ENCODE measurements around the gene RAPSN. TPM values are rescaled to one million over a fixed set of nuclear protein-coding genes. Genes with fewer than 3 reads are reported as not detected.
A peak's percentile ranks its signal among the peaks of the same experiment; 100 is the strongest.

Gene RAPSN
- total RNA-seq, 1 donor from 2014 or later = 6.3 TPM

- ATAC-seq (peak; percentile 81), DNase-seq (peak; percentile 81)
- intact Hi-C loops (cut with micrococcal nuclease) = no loop called here
Measured at GRCh38 chr11:47437746-47438418, 11.1 kb downstream of the RAPSN start.

DNA sequence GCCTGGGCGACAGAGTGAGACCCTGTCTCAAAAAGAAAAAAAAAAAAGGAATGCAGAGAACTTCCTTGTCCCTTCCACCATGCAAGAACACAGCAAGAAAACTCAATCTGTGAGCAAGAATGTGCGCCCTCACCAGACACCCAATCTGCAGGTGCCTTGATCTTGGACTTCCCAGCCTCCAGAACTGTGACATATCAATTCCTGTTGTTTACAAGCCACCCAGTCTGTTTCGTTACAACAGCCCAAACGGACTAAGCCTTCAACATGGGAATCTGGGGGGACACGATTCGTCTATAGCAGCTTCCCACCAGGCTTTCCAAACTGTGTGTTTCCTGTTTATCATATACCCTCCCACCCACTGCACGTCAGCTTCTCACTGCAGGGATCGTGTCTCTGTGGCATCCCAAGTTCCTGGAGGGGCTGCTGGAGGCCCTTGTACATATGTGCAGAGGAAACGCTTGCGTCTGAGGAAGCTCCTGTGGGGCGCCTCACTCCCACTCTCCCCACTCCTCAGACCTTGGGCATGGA lies 11.7 kb downstream of the RAPSN start:
- intact Hi-C loops (cut with micrococcal nuclease) = no loop called here
- ATAC-seq (no peak), DNase-seq (no peak)

GRCh38 chr11:47436726-47437125 lies 12.2 kb downstream of the RAPSN start:
- intact Hi-C loops (cut with micrococcal nuclease) = no loop called here
- ATAC-seq = no peak
- no peak for DNase-seq

DNA sequence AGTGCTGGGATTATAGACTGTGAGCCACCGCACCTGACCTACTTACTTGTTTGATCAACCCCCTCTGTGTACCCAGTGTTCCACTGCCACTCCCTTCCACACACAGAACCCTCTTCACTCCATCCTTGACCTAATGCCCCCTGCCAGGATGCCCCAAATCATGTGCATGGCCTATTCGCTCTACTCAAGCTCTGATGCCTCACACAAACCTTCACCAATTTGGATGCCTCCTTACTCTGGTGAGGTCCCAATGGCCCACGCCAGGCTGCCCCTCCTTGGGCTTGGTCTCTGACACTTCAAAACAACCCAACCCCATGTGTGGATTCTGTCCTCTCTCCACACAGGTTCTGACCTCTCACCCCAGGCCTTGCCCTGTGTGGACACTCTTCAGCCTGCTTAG lies 13.2 kb downstream of the RAPSN start:
- intact Hi-C loops (cut with micrococcal nuclease) = no loop called here
- DNase-seq (no peak), ATAC-seq (no peak)

DNA sequence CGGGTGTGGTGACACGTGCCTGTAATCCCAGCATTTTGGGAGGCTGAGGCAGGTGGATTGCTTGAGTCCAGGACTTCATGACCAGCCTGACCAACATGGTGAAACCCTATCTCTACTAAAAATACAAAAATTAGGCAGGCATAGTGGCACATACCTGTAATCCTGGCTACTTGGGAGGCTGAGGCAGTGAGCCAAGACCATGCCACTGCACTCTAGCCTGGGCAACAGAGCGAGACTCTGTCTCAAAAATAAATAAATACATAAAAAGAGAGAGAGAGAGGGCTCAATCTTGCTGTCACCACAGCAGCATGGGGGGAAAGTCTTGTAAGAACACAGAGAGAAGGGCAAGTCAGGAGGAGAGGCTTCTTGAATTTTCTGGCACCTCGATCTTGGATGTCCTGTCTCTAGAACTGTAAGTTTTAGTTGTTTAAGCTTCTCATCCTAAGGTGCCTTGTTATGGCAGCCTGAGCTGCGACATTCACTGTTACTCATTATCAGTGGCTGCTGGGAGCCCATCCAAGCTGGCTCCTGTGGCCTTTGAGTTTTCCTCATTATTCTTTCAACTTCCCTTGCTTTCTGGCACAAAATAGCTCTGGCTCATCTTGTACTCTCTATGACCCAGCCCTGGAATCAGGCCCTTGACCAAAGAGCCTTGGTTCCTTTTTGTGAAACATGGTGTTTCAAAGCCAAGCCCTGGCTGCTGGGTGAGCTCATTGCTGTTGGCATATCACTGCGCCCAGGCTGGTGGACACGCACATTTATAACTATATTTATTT lies 14.7 kb downstream of the RAPSN start:
- peak; percentile 45 for ATAC-seq
- intact Hi-C loops (cut with micrococcal nuclease) = no loop called here
- DNase-seq = peak; percentile 56

DNA sequence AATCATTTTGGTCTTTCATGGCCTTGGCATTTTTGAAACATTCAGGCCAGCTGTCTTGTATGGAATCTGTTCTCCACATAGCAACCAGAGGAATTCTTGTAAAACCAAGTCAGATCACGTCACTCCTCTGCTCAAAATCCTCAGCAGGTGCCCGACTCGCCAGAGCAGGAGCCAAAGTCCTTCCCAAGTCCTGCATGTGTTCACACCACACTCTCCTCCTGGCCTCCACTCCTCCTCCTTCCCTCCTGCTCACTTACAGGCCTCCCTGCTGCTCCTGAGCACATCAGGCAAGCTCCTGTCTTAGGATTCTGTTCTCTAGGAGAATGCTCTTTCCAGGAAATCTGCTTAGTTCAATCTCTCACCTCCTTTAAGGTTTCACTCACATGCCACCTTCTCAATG lies 15.8 kb downstream of the RAPSN start:
- ATAC-seq (no peak), DNase-seq (no peak)
- intact Hi-C loops (cut with micrococcal nuclease) = no loop called here

GRCh38 chr11:47431356-47432083 lies 17.4 kb downstream of the RAPSN start:
- DNase-seq = no peak
- intact Hi-C loops (cut with micrococcal nuclease) = no loop called here
- ATAC-seq = no peak

DNA sequence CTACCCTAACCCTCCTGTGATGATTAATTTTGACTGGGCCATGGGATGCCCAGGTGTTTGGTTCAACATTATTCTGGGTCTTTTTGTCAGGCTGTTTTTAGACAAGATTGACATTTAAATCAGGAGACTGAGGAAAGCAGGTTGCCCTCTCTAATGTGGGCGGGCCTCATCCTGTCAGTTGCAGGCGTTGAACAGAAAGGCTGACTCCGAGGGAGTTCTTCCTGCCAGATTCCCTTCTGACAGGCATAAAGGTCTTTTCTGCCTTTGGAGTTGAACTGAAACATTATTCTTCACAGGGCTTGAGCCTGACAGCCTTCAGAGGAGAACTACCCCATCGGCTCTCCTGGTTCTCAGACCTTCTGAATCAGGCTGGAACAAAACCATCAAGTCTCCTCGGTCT lies 18.4 kb downstream of the RAPSN start:
- intact Hi-C loops (cut with micrococcal nuclease) = no loop called here
- DNase-seq (no peak), ATAC-seq (no peak)

- intact Hi-C loops (cut with micrococcal nuclease) = no loop called here
- ATAC-seq = peak; percentile 97
- peak; percentile 99 for DNase-seq
Measured at GRCh38 chr11:47426062-47426956, 22.6 kb downstream of the RAPSN start, which contains the start of gene PSMC3. Gene PSMC3 (minus strand): TSS chr11:47426439. CDS start chr11:47426279, 160 bp downstream.

DNA sequence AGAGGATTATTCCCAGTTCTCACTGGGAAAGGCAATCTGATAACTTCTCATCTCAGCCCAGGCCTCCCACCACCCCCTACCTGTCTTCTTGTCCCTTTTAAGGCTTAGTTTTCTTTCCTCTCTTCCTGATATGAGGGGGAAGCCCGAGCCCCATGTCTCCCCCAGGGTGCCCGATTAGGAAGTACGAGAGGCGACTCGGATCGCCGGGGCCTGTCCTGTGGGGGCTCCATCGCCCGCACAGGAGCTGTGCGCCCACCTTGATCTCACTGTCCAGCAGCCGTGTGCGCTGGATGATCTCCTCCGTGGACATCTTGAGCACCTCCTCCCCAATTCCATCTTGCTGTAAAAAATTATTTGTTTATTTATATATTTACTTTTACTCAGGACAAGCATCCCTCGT lies 23.3 kb downstream of the RAPSN start:
- intact Hi-C loops (cut with micrococcal nuclease) = no loop called here
- ATAC-seq = no peak

DNA sequence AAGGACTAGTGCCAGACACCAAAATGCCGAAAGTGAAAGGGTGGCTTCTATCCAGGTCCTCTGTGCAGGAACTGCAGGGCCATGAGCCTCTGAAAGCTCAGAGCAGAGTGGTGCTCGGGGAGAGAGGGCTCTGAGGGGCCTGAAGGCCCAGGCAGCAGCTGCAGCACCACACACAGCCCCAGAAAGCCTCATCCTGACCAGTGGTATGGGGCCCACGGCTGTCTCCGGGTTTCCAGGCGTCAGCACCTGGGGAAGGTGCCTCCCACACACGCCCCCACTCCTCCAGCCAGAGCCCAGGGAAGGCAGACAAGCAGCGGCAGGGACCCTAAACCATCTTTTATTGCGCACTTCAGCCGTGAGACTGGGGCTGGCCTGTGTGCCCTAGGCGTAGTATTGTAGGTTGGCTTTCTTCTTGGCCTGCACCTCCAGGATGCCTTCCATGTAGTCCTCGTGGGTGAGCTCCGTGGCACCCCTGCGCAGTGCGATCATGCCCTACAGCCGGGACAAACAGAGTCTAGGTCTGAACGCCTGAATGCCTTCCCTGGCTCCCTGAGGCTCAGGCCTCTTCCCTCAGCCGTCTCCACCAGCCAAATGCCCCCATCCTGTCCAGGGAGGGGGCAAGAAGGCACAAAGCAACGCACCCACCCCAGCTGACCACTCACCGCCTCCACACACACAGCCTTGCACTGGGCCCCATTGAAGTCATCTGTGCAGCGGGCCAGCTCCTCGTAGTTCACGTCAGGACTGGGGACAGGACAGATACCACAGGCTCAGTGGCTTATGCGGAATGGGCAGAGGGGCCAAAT lies 30.3 kb downstream of the RAPSN start:
- no peak for ATAC-seq
- no peak for DNase-seq
- intact Hi-C loops (cut with micrococcal nuclease) = no loop called here

More for the DNA sequence above, 23.3 kb downstream of the RAPSN start:
- DNase-seq = no peak

DNA sequence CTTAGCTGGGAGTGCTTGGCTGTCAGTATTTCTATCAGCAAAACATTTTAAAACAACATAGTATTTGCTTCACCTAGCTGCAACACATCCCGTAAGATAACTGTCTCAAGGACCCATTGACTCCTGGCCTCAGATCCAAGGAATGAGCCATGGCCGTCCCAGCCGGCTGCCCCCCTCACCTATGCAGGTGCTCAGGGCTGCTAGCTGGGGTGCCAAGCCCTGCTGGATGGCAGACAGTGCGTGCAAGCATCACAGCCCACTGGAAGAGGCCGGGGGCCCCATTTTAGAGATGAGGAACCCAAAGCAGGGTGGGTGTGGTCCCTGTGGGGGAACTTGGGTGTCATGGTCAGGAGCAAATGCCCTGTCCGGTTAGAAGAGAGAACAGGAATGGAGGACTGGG lies 31.2 kb downstream of the RAPSN start:
- ATAC-seq = no peak
- intact Hi-C loops (cut with micrococcal nuclease) = no loop called here
- no peak for DNase-seq

GRCh38 chr11:47415949-47416472 lies 32.9 kb downstream of the RAPSN start:
- intact Hi-C loops (cut with micrococcal nuclease) = no loop called here
- ATAC-seq (peak; percentile 85), DNase-seq (peak; percentile 87)

DNA sequence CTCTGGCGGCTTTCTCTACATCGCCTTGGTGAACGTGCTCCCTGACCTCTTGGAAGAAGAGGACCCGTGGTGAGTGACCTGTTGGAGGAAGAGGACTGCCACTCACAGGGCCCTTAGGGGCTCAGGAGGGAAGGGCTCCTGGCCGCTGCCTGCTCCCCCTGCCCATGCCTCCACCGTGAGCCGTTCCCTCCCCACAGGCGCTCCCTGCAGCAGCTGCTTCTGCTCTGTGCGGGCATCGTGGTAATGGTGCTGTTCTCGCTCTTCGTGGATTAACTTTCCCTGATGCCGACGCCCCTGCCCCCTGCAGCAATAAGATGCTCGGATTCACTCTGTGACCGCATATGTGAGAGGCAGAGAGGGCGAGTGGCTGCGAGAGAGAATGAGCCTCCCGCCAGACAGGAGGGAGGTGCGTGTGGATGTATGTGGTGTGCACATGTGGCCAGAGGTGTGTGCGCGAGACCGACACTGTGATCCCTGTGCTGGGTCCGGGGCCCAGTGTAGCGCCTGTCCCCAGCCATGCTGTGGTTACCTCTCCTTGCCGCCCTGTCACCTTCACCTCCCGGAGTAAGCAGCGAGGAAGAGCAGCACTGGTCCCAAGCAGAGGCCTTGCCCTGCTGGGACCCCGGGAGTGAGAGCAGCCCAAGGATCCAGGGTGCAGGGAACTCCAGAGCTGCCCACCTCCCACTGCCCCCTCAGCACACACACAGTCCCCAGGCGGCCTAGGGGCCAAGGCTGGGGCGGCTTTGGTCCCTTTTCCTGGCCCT lies 33.7 kb downstream of the RAPSN start:
- no peak for DNase-seq
- intact Hi-C loops (cut with micrococcal nuclease) = no loop called here
- peak; percentile 6 for ATAC-seq

- no peak for ATAC-seq
- DNase-seq = no peak
Measured at GRCh38 chr11:47414685-47415070, 34.3 kb downstream of the RAPSN start.

DNA sequence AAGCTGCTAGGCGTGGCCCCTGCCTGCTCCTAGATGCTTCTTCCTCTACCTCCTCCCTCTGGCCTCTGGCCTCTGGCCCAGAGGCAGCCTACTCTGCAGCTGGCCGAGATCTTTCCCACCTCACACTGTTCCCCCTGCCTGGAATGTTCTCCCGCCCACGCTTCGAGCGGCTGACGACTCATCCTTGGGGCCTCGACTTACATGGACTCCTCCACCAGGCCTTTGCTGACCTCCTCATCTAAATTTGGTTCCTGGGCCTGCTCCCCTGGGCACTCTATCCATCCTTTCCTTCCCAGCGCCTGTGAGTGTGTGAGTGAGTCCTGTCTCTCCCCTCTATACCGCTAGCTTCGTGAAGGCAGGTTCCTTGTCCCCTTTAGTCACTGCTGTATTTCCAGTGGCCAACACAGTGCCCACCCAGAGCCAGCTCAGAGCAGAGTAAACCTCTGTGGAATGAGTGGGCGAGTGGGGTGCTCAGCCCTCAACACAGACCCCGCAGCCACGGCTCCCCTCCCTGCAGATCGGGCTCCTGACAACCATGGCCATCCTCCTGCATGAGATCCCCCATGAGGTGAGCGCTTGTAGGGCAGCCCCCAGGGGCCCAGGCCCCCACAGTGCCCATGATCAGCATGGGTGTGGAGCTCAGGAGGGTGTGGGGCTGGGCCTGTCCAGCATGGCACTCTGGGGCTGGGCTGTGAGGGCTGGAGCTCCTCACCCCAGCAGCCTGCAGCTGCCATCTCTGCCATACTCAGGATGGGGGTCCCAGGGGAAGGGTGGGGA lies 34.8 kb downstream of the RAPSN start:
- ATAC-seq (no peak), DNase-seq (peak; percentile 62)
- intact Hi-C loops (cut with micrococcal nuclease) = no loop called here

More at GRCh38 chr11:47414685-47415070, 34.3 kb downstream of the RAPSN start:
- intact Hi-C loops (cut with micrococcal nuclease) = no loop called here
